ENCODE data around the gene C12orf60.

Gene C12orf60

DNA sequence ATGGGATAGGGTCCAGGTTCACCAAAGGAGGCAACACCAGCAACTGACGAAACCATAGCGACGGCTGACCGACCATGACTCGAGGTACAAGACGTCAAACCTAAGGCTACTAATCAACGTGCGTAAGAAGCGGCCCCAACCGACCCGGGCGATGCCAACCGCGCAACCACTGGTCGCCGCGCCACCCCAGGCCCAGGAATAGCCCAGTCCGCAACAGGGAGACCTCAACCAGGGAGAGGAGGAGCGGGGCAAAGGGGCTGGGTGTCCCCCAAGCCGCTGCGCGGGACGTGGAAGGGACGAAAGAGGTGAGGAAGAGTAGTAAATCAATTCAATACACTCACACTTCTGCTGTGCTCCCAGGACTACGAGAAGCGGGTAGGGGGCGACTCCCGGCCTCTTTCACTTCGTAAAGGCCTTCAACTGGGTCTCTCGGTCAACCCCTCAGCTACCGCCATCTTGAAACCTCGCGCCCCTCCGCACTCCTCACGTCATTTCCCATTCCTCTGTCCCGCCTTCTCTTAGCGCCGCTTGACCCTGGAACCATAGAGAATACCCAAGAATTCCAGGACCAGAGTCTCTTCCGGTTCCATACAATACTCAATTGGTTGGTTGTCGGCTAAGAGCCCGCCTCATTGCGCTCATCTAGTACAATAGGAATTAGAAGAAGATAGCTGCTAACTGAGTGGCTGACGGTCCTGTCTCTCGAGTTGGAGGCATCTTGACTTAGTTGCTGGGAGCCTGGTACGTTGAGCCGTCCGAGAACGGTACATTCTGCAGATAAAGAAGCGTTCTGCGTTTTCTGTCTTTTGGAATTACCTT is at the start of gene C12orf60, which contains the start of gene WBP11 (continued):
- TF ChIP-seq ZEB2 (tag by site-specific recombination; IDR thresholded peaks at IDR 0.05) (no peak), ZNF600 (tag by site-specific recombination; IDR thresholded peaks at IDR 0.05) (no peak), ZNF585B (tag by site-specific recombination; IDR thresholded peaks at IDR 0.05) (no peak), ZNF664 (tag by site-specific recombination; IDR thresholded peaks at IDR 0.05) (no peak), ZBTB10 (tag by site-specific recombination; IDR thresholded peaks at IDR 0.05) (peak; percentile 66), GLIS2 (tag by site-specific recombination; IDR thresholded peaks at IDR 0.05) (no peak), KLF10 (tag by site-specific recombination; IDR thresholded peaks at IDR 0.05) (no peak), ZBTB21 (tag by site-specific recombination; IDR thresholded peaks at IDR 0.05) (peak; percentile 60), ZNF23 (tag by site-specific recombination; IDR thresholded peaks at IDR 0.05; ENCODE audit: borderline replicate concordance) (no peak), ZBTB44 (tag by site-specific recombination; IDR thresholded peaks at IDR 0.05) (no peak), ZNF391 (tag by site-specific recombination; IDR thresholded peaks at IDR 0.05; ENCODE audit: borderline replicate concordance, low read depth) (0 out of 2 replicates have a peak, but pooled peaks have one; percentile 66), ZSCAN30 (tag by site-specific recombination; IDR thresholded peaks at IDR 0.05) (0 out of 2 replicates have a peak, but pooled peaks have one; percentile 34), PRDM10 (tag by site-specific recombination; IDR thresholded peaks at IDR 0.05) (peak; percentile 93), INSM2 (tag by site-specific recombination; IDR thresholded peaks at IDR 0.05) (no peak), ZNF2 (tag by site-specific recombination; IDR thresholded peaks at IDR 0.05) (peak; percentile 73), IKZF3 (tag by site-specific recombination; IDR thresholded peaks at IDR 0.05) (no peak), KLF8 (tag by site-specific recombination; IDR thresholded peaks at IDR 0.05) (no peak)
- TF ChIP-seq, protein P1, sequence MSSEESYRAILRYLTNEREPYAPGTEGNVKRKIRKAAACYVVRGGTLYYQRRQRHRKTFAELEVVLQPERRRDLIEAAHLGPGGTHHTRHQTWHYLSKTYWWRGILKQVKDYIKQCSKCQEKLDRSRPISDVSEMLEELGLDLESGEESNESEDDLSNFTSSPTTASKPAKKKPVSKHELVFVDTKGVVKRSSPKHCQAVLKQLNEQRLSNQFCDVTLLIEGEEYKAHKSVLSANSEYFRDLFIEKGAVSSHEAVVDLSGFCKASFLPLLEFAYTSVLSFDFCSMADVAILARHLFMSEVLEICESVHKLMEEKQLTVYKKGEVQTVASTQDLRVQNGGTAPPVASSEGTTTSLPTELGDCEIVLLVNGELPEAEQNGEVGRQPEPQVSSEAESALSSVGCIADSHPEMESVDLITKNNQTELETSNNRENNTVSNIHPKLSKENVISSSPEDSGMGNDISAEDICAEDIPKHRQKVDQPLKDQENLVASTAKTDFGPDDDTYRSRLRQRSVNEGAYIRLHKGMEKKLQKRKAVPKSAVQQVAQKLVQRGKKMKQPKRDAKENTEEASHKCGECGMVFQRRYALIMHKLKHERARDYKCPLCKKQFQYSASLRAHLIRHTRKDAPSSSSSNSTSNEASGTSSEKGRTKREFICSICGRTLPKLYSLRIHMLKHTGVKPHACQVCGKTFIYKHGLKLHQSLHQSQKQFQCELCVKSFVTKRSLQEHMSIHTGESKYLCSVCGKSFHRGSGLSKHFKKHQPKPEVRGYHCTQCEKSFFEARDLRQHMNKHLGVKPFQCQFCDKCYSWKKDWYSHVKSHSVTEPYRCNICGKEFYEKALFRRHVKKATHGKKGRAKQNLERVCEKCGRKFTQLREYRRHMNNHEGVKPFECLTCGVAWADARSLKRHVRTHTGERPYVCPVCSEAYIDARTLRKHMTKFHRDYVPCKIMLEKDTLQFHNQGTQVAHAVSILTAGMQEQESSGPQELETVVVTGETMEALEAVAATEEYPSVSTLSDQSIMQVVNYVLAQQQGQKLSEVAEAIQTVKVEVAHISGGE (tag by site-specific recombination; conservative IDR thresholded peaks at IDR 0.05; ENCODE audit: low read depth), result peak; percentile 63
- TF ChIP-seq, protein P2, sequence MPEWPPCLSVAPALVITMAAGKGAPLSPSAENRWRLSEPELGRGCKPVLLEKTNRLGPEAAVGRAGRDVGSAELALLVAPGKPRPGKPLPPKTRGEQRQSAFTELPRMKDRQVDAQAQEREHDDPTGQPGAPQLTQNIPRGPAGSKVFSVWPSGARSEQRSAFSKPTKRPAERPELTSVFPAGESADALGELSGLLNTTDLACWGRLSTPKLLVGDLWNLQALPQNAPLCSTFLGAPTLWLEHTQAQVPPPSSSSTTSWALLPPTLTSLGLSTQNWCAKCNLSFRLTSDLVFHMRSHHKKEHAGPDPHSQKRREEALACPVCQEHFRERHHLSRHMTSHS (tag by site-specific recombination; IDR thresholded peaks at IDR 0.05), result no peak
- TF ChIP-seq, protein P3, sequence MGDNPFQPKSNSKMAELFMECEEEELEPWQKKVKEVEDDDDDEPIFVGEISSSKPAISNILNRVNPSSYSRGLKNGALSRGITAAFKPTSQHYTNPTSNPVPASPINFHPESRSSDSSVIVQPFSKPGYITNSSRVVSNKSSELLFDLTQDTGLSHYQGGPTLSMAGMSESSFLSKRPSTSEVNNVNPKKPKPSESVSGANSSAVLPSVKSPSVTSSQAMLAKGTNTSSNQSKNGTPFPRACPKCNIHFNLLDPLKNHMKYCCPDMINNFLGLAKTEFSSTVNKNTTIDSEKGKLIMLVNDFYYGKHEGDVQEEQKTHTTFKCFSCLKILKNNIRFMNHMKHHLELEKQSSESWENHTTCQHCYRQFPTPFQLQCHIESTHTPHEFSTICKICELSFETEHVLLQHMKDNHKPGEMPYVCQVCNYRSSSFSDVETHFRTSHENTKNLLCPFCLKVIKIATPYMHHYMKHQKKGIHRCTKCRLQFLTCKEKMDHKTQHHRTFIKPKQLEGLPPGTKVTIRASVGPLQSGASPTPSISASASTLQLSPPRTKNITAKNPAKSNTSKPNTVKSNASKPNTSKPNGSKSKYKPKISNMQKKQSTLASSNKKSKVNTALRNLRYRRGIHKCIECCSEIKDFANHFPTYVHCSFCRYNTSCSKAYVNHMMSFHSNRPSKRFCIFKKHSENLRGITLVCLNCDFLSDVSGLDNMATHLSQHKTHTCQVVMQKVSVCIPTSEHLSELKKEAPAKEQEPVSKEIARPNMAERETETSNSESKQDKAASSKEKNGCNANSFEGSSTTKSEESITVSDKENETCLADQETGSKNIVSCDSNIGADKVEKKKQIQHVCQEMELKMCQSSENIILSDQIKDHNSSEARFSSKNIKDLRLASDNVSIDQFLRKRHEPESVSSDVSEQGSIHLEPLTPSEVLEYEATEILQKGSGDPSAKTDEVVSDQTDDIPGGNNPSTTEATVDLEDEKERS (tag by site-specific recombination; IDR thresholded peaks at IDR 0.05), result no peak
